ENCODE results near the gene ATG2A.

- no peak for TF ChIP-seq CTCF (IDR thresholded peaks at IDR 0.05 in 8 of 11, conservative IDR thresholded peaks at IDR 0.05 in 3 of 11)
- no peak for TF ChIP-seq POLR2A (IDR thresholded peaks at IDR 0.05)
- peak in 1 of 3 donors; percentile 3 for TF ChIP-seq POLR2AphosphoS5 (IDR thresholded peaks at IDR 0.05)
These were observed 51.5 kb downstream of the ATG2A start for GRCh38 chr11:64865286-64866172.
